ENCODE results near the gene ACOX2.

DNA sequence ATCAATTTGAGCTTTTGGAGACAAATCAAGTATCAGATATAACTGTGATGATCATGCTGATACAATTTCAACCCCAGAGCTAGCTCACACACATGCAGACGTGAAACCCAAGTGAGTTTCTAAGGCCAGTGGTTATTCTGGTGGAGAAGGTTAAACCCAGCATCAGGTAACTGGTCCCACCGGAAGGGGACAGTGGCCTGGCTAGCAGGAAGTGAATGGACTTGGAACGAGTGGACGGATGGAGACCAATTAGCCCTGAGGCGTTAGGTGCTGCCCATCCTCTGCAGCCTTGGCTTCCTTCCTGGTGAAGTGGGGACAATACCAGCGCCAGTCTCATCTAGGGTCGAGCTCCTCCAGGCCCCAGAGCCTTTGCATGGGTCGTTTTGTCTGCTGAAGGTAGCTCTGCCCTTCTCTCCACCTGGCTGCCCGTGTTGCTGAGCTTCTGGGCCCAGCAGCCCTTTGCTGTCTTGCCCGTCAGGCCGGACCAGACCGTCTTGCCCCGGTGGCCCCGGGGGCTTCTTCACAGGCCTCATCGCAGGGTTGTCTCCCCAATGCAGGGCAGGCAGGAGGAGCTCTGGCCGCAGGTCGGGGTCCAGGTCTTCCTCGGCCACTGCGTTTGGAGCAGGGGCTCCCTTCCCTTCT, 46.0 kb downstream of the ACOX2 start:
- no peak for TF ChIP-seq POLR2A (IDR thresholded peaks at IDR 0.05)
- TF ChIP-seq, protein P1, sequence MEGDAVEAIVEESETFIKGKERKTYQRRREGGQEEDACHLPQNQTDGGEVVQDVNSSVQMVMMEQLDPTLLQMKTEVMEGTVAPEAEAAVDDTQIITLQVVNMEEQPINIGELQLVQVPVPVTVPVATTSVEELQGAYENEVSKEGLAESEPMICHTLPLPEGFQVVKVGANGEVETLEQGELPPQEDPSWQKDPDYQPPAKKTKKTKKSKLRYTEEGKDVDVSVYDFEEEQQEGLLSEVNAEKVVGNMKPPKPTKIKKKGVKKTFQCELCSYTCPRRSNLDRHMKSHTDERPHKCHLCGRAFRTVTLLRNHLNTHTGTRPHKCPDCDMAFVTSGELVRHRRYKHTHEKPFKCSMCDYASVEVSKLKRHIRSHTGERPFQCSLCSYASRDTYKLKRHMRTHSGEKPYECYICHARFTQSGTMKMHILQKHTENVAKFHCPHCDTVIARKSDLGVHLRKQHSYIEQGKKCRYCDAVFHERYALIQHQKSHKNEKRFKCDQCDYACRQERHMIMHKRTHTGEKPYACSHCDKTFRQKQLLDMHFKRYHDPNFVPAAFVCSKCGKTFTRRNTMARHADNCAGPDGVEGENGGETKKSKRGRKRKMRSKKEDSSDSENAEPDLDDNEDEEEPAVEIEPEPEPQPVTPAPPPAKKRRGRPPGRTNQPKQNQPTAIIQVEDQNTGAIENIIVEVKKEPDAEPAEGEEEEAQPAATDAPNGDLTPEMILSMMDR (IDR thresholded peaks at IDR 0.05) = no peak

Data from lower leg skin (tissue), 3 donors.